SK-N-SH treated with all-trans-retinoic acid at 6 μM for 48 hours (cell line): ENCODE data around the gene RPE65.

Source experiments
- ARNTL ChIP-seq: fragments of 450-650 bp; formaldehyde crosslinking; IDR thresholded peaks from 2 replicates; pipeline ENCODE4 v1.5.0; 2020; ENCODE audit warnings: low read depth, mild to moderate bottlenecking, moderate library complexity, borderline replicate concordance
- BACH2 ChIP-seq: fragments of 250-450 bp; sonication (Bioruptor Pico); IDR thresholded peaks from 2 replicates; pipeline ENCODE4 v1.9.0; 2021; ENCODE audit warnings: mild to moderate bottlenecking, borderline replicate concordance
- CREB5 ChIP-seq: fragments of 250-450 bp; sonication (Bioruptor Pico); IDR thresholded peaks from 2 replicates; pipeline ENCODE4 v1.5.1; 2020; ENCODE audit warnings: low read depth, mild to moderate bottlenecking, moderate library complexity
- CSRNP3 ChIP-seq: fragments of 250-450 bp; sonication (Bioruptor Pico); IDR thresholded peaks from 2 replicates; pipeline ENCODE4 v1.5.1; 2021; ENCODE audit warnings: mild to moderate bottlenecking, moderate library complexity
- ESRRG ChIP-seq: fragments of 250-450 bp; sonication (Bioruptor Pico); IDR thresholded peaks from 2 replicates; pipeline ENCODE4 v1.6.1; 2021; ENCODE audit warnings: mild to moderate bottlenecking
- ISL1 ChIP-seq: fragments of 250-450 bp; sonication (Bioruptor Pico); IDR thresholded peaks from 2 replicates; pipeline ENCODE4 v2.1.2; 2022; ENCODE audit warnings: mild to moderate bottlenecking, moderate library complexity
- OSR1 ChIP-seq: fragments of 250-450 bp; sonication (Bioruptor Pico); IDR thresholded peaks from 2 replicates; pipeline ENCODE4 v1.8.0; 2022; ENCODE audit warnings: moderate library complexity, mild to moderate bottlenecking, inconsistent platforms
- POU6F1 ChIP-seq: fragments of 250-450 bp; sonication (Bioruptor Pico); IDR thresholded peaks from 2 replicates; pipeline ENCODE4 v1.8.0; 2021; ENCODE audit warnings: low read depth, mild to moderate bottlenecking, moderate library complexity, borderline replicate concordance
- SNAI2 ChIP-seq: fragments of 250-450 bp; sonication (Bioruptor Pico); IDR thresholded peaks from 2 replicates; pipeline ENCODE4 v1.5.0; 2020; ENCODE audit warnings: mild to moderate bottlenecking, moderate library complexity
- TOX ChIP-seq: fragments of 250-450 bp; sonication (Bioruptor Pico); IDR thresholded peaks from 2 replicates; pipeline ENCODE4 v1.8.0; 2021; ENCODE audit warnings: mild to moderate bottlenecking, moderate library complexity, borderline replicate concordance
- ZC3H10 ChIP-seq: fragments of 250-450 bp; sonication (Bioruptor Pico); IDR thresholded peaks from 2 replicates; pipeline ENCODE4 v1.5.1; 2021; ENCODE audit warnings: mild to moderate bottlenecking, moderate library complexity
- ZFP3 ChIP-seq: fragments of 250-450 bp; sonication (Bioruptor Pico); IDR thresholded peaks from 2 replicates; pipeline ENCODE4 v1.5.0; 2020; ENCODE audit warnings: mild to moderate bottlenecking, moderate library complexity
- ZFP30 ChIP-seq: fragments of 450-650 bp; formaldehyde crosslinking; IDR thresholded peaks from 2 replicates; pipeline ENCODE4 v1.5.0; 2022; ENCODE audit warnings: mild to moderate bottlenecking, moderate library complexity
- TF ChIP-seq, protein P1 (sequence below): fragments of 250-450 bp; sonication (Bioruptor Pico); IDR thresholded peaks from 2 replicates; pipeline ENCODE4 v1.5.0; 2020; ENCODE audit warnings: mild to moderate bottlenecking, moderate library complexity

DNA sequence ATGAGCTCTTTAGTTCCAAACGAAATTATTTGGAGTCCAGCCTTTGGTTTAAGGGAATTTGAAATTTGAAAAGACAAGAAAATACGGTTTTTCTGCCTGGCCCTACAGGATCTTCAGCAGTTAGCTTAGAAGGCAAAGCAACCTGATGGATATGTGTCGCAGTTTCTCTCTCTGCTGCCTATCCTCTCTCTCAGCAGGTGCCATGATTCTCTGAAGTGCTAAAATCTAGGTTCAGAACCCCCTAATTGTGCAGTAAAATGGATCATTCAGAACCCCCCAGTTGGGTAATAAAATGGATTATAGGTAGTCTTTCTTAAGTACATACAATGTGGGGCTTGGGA lies 47.6 kb upstream of the RPE65 start:
- TF ChIP-seq OSR1 (no peak), ZC3H10 (CRISPR knock-in tag) (no peak), POU6F1 (CRISPR knock-in tag) (no peak), ZFP3 (CRISPR knock-in tag) (no peak), ARNTL (CRISPR knock-in tag) (no peak), ESRRG (no peak), CSRNP3 (no peak), TOX (CRISPR knock-in tag) (no peak), ZFP30 (CRISPR knock-in tag) (no peak), ISL1 (CRISPR knock-in tag) (no peak), BACH2 (CRISPR knock-in tag) (no peak), SNAI2 (no peak), CREB5 (CRISPR knock-in tag) (no peak)
- TF ChIP-seq, protein P1, sequence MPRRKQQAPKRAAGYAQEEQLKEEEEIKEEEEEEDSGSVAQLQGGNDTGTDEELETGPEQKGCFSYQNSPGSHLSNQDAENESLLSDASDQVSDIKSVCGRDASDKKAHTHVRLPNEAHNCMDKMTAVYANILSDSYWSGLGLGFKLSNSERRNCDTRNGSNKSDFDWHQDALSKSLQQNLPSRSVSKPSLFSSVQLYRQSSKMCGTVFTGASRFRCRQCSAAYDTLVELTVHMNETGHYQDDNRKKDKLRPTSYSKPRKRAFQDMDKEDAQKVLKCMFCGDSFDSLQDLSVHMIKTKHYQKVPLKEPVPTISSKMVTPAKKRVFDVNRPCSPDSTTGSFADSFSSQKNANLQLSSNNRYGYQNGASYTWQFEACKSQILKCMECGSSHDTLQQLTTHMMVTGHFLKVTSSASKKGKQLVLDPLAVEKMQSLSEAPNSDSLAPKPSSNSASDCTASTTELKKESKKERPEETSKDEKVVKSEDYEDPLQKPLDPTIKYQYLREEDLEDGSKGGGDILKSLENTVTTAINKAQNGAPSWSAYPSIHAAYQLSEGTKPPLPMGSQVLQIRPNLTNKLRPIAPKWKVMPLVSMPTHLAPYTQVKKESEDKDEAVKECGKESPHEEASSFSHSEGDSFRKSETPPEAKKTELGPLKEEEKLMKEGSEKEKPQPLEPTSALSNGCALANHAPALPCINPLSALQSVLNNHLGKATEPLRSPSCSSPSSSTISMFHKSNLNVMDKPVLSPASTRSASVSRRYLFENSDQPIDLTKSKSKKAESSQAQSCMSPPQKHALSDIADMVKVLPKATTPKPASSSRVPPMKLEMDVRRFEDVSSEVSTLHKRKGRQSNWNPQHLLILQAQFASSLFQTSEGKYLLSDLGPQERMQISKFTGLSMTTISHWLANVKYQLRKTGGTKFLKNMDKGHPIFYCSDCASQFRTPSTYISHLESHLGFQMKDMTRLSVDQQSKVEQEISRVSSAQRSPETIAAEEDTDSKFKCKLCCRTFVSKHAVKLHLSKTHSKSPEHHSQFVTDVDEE (CRISPR knock-in tag) = no peak
